Activated effector memory CD4-positive, alpha-beta T cell treated with Interleukin-2 at 50 U/mL for 16 hours (primary cell): Measurements from ENCODE around the gene TMEM258.
A peak's percentile ranks its signal among the peaks of the same experiment; 100 is the strongest.

ENCODE experiments used
- DNase-seq: peaks from one replicate; pipeline ENCODE4 v3.0.0-alpha.2; 2020

TMEM258 gene

DNA sequence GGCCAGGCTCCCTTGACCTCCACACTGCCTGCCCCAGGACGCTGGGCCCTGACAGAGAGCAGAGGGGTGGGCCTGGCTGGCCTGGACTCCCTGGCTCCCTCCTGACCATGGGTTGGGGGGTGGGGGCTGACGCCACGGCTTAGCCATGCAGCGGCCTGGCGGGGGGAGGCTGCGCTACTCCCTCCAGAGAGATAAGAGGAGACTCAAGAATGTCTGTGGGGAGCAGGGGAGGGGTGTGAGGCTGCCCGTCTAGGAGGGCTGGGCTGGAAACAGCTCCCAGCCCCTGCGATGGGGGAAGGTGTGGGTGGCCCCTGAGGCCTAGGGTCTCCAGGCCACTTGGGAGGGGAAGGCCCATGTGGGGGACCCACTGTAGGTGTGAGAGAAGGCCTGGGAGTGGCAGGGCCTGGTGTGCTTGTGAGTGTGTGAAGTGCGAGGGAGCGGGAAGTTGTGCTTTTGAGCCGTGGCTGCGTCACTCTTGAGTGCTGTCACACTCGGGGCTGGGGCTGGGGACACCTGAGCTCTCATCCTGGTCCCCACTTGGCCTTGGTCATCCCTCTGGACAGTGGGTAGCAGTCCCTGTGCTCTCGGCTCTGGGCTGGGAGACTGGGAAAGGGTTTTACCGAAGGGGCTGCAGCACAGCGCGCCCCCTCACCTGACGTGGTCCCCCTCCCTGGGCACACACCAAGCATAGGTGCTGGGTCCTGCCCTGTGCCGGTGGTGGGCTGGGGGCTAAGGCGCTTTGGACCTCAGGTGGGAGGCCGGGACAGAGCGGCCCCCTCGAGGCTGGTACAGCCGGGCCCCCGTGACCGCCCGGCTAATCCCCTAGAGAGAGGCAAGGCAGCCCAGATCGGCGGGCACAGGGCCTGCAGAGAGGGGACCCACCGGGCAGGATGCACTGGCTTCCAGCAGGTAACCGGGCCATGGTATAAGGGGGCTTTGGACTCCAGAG, 37.6 kb downstream of the TMEM258 start:
- DNase-seq = no peak

GRCh38 chr11:61753672-61754071, 38.7 kb downstream of the TMEM258 start:
- no peak for DNase-seq

DNA sequence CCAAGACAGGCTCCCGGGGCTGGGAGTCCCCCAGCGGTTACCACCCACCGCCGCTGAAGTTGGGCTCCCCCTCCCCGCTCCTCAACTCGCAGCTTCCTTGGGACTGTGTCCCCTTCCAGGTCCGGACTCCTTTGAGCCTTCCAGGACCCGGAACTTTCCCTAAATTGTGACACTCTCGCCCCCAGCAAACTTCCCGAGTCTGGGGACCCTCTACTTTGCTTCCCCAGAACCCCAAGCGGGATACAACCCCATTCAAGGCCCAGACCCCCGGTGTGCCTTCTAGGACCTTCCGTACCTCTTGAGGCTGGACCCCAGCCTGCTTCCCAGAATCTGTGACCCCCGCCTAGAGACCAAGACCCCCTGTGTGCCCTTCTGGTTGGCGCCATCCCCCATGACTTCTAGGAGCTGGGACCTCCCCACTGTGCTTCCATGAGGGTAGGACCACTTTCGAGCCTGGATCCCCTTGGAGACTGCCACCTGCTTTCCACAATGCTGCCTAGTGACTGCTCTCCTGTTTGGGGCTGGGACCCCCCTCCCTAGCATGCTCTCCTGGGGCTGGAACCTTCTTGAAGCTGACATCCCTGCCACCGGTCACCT, 39.4 kb downstream of the TMEM258 start:
- no peak for DNase-seq

DNA sequence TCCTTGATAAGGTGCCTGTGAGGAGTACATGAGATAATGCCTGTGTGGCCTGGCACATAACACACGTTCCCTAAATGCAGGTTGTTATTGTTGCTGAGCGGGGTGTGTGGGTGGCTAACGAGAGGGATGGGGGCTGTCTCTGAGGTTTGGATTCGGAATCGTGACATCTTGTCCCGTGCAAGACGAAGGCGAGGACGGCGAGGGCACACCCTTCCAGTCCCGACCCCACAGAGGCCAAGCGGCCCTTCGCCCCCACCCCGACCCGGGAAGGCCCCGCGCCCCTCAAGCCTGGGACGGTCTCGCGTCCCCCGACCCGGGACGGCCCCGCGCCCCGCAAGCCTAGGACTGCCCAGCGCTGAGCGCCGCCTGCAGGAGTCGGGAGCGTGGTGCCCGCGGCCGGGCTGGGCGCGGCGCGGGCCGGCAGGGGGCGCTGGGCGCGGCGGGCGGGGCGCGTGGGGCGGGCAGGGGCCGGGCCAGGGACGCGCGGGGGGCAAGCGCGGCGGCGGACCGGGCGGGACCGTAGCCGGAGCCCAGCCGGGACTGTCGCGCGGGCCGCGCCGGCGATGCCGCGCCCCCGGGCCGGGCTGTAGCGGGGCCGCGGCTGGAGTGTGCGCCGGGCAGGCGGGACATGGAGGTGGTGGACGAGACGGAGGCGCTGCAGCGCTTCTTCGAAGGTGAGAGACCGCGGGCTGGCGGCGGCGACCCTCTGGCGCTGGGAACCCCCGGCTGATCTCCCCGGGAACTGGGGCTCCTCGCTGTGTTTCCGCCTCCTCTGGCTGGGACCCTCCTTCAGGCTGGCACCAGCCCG, 40.1 kb downstream of the TMEM258 start, which contains the start of gene MYRF:
MYRF (plus strand) TSS at position 520 of the 808 bp plus-strand sequence; CDS start at position 629, 109 bp downstream.
- peak; percentile 45 for DNase-seq

GRCh38 chr11:61751384-61751783, 41.0 kb downstream of the TMEM258 start:
- DNase-seq = no peak

GRCh38 chr11:61750631-61751273, 41.6 kb downstream of the TMEM258 start:
- DNase-seq = no peak

DNA sequence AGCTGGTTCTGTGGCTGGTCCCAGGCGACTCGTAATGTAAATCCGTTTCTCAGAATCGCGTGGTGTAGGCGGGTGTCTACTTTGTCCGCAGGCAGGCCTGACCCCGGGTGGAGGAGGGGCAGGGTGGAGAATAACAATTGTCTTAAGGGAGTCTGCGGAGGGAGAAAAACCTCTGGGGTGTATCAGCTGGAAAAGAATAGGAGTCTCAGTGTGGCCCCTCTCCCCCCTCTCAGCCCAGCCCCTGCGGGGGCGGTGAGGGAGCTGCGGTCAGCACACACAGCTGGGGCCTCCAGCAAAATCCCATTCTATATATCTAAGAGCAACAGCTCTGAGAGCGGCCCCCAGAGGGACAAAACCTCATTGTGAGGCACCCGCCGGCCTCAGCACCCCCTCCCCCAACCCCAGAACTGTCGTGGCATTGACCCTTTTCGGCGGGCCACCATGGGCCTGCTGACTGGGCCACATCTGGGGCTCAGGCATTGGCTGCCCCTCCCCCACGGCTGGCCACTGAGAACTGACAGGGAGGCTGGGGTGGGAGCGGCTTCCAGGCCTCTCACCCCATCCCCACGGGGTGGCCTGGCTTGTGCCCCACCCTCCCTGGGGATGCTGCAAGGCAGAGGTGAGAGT, 42.7 kb downstream of the TMEM258 start:
- no peak for DNase-seq

DNA sequence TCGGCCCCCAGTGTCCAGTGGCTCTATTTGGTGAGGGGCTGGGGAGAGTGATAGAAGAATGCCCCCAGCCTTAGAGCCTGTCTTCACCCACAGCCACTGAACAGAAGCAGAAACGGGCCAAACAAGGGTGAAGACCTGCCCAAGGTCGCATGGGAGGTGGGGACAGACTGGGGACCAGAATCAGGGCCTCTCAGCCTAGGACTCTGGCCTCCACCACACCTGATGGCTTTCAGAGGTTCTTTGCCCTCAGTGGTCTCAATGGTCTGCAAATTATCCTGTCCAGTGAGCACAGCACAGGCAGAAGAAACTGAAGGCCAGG, 44.5 kb downstream of the TMEM258 start:
- no peak for DNase-seq

DNA sequence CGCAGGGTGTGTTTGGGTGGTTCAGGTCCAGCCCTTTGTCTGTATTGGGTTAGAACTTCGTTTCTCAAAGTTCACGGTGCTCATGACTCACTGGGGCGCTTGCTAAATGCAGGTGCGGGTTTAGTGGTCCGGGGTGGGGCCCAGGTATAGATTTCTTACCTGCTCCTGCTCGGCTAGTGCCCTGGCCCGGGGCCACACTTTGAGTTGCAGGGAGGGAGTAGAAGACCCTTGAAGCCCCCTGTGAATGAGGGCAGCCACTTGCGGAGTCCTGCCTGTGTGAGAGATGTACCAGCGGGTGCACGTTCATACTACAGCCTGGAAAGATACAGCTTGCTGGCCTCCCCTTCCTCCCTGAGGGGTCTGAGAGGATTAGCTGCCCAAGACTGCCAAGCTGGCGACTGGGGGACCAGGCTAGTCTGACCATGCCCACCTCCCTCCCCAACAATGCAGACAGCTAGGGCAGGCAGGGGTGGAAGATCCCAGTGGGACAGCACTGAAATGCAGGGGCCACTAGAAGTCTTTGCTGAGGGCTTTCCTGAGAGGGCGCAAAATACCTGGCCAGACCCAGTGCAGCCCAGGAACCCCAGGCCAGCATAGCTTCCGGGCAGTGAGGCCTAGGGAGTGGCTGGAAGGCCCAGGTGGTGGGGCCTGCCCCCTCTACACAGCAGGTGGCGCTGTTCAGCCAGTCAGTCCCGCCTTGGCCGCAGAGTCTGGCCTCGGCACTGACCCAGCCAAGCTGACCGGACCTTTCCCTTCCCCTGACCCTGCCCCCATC, 45.0 kb downstream of the TMEM258 start:
- peak; percentile 12 for DNase-seq

DNA sequence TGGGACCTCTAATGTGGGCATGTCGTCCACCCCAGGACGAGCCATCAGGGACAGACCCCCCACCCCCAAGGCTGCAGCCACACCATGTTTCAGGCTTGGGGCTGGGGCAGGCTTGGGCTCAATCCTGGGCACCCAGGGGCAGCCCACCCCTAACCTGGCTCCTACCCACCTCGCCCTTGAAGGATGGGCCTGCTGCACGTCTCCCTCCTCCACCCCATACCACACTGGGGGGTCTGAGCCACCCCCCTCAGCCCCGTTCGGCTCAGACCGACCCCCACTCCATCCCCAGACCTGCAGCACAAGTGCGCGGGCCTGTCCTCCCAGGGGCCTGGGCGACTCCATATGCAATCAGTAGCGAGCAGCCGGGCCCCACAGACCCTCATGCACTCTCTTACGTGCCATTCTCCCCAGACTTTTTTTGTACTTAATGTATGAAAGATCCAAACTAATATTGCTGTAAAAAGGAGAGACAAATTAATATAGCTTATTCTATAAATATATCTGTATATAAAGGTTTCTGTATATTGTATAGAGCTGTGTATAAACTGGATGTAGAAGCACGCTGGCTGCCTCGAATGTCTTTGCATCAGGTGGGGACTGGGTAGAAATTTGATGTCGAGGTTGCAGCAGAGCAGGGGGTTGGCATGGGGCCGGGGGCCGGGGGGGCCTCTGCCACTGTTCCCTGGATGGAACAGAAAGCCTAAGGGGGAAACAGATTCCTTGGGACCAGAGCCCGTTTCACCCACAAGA, 45.8 kb downstream of the TMEM258 start:
- no peak for DNase-seq

GRCh38 chr11:61745781-61746441, 46.5 kb downstream of the TMEM258 start:
- DNase-seq = no peak

DNA sequence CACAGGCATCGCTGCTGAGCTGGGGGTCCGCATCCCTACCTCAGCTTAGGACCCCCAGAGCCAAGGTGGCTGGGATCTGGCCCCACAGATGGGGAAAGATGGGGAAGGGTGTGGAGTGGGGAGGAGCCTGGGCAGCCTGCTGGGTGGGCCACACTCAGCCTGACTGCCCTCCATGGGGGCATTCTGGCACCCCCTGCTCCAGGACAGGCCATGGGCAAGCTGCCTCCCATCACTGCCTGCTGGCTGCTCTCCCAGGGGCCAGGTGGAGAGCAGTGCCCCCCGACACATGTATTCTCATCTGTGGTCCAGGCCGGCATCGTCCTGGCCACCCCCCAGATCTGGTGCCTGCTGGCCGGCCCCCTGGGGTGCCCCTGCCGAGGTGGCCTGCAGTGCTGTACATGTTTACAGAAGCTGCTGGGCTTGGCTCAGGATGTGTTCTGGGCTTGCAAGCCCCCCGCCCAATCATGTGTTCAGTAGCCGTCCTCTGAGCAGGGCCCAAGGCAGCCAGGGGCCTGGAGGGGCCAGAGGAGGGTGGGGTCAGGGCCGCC, 47.7 kb downstream of the TMEM258 start:
- DNase-seq = no peak

GRCh38 chr11:61744181-61744580, 48.2 kb downstream of the TMEM258 start:
- DNase-seq = no peak

- no peak for DNase-seq
These were observed 48.8 kb downstream of the TMEM258 start for GRCh38 chr11:61743486-61744095.

GRCh38 chr11:61742391-61742790, 50.0 kb downstream of the TMEM258 start:
- DNase-seq = no peak

- no peak for DNase-seq
These were observed 52.4 kb downstream of the TMEM258 start for GRCh38 chr11:61739966-61740365.

DNA sequence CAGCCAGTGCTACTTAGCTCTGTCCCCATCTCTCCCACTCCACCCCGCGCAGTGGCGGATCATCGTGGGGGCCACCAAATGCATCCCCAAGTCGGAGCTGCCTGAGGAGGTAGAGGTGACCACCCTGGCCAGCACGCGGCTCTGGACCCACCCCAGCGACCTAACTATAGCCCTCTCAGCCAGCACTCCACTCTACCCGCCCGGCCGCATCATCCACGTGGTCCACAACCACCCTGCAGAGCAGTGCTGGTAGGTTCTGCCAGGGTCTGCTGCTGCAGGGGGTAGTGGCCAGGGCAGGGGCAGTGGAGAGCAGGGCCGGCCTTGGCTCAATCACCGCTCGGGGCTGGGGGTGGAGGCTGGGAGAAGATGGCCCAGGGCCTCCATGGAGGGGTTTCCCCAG, 53.0 kb downstream of the TMEM258 start:
- no peak for DNase-seq
